ENCODE measurements around the gene FAM3C.

The FAM3C gene

DNA sequence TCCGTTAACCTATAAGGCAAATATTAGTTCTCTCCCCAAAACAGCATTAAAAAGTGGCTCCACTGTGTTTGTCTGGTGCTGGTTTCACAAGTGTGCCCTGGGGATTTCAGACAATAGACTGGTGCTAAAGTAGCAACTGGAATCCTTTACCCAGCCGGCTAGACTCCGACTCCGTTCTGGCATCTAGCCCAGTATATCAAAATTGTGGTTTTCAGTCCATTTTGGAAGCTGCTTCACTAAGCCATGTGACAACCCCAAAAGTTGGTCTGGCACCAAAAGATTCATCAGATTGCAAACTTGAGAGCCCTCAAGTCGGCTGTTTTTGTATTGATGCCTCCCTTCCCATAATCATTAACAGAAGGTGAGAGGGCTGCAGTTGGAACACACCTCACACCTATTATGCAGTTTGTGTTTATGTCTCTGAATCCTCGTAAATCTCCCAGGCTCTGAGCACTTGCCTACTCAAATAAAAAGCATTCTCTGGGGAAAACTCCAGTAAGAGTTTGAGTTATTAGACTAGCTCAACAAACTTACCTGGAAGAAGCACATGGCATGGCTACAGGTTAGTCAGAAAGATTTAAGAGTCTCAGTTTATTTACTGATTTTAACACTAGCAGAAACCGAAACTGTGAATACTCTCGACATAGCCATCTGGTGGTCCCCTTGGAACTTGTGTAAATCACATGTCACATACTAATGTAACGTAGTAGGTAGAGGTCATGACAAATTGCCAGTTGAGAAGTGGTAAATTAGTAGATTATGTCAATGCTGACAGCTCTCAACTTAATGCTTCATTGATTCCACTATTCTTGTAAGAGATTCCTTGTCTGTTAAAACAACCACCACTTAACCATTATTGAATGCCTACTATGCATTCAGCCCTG is 82.1 kb downstream of the FAM3C start:
- peak overlapping the region; percentile 39 for H2AFZ ChIP-seq (ENCODE audit: low read length, unreplicated experiment)
- no peaks in the 10 kb centered on the region for H3K27me3 ChIP-seq (ENCODE audit: insufficient read depth, low read length)
- H3K4me1 ChIP-seq (ENCODE audit: control insufficient read depth, insufficient read depth, low read length, unreplicated experiment): peaks cover 13% of the 10 kb centered on the region
- H3K27ac ChIP-seq (ENCODE audit: low read depth, low read length): no peak overlapping the region
- no peaks in the 10 kb centered on the region for H3K36me3 ChIP-seq (ENCODE audit: insufficient read depth, low read length)
- no peaks in the 10 kb centered on the region for H3K79me2 ChIP-seq (ENCODE audit: control insufficient read depth, insufficient read depth, low read length, unreplicated experiment)
- peak overlapping the region; percentile 36 for H3K4me3 ChIP-seq (ENCODE audit: low read depth, low read length)

DNA sequence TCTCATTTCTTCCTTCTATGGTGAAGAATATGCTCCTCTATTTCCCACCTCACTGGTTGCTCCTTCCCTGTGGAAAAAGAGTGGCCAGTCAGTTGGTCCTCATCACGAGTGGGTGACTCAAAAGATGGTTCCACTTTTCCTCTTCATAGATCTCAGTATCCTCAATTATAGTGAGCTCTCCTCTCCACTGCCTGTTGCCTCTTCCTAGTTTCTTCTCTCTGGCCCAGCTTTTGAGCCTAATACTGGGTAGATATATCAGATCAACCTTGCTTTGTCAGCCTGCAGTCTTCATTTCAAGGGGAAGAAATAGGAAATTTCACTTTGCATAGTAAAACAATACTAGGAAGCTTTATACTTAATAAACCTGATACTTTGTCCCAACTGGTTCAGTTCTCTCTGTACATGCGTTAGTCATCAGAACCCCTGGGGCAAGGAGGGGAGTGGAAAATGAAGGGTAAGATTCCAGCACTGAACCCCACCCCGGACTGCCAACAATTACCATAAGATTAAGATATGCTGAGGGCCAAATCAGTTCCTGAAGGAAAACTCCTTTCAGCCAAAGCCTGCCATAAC is 82.8 kb downstream of the FAM3C start:
- peak overlapping the region; percentile 36 for H3K4me3 ChIP-seq (ENCODE audit: low read depth, low read length)
- H3K36me3 ChIP-seq (ENCODE audit: insufficient read depth, low read length): no peaks in the 10 kb centered on the region
- H3K4me1 ChIP-seq (ENCODE audit: control insufficient read depth, insufficient read depth, low read length, unreplicated experiment): peaks cover 13% of the 10 kb centered on the region
- H3K79me2 ChIP-seq (ENCODE audit: control insufficient read depth, insufficient read depth, low read length, unreplicated experiment): no peaks in the 10 kb centered on the region
- H2AFZ ChIP-seq (ENCODE audit: low read length, unreplicated experiment): peak overlapping the region; percentile 39
- no peak overlapping the region for H3K27ac ChIP-seq (ENCODE audit: low read depth, low read length)
- no peaks in the 10 kb centered on the region for H3K27me3 ChIP-seq (ENCODE audit: insufficient read depth, low read length)

DNA sequence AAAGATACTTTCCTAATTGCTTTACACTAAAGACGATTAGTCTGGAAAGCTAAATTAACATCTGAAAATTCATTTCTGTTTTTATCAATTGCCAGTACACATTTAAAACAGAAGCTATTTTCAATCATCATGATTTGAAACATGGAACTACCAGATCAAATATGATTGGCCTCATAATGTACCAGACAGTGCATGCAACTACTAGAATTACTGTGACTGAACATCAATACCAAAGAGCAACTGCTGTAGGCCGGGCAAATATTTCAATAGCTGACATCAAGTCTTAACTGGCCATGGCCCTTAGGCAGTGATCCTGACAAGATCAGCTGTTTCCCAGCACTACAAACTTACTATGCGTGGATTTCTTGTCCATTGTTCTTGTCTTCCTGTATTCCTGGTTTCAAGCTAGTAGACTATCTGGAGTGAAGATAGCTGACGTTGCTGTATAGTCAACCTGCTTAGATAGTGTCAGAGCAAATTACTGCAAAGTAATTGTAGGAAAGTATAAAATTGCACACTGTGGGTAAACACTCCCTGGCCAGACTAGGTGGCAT is 89.0 kb downstream of the FAM3C start:
- no peaks in the 10 kb centered on the region for H3K27me3 ChIP-seq (ENCODE audit: insufficient read depth, low read length)
- H3K4me3 ChIP-seq (ENCODE audit: low read depth, low read length): no peak overlapping the region
- H2AFZ ChIP-seq (ENCODE audit: low read length, unreplicated experiment): no peak overlapping the region
- H3K27ac ChIP-seq (ENCODE audit: low read depth, low read length): no peak overlapping the region
- H3K79me2 ChIP-seq (ENCODE audit: control insufficient read depth, insufficient read depth, low read length, unreplicated experiment): no peaks in the 10 kb centered on the region
- H3K36me3 ChIP-seq (ENCODE audit: insufficient read depth, low read length): no peaks in the 10 kb centered on the region
- H3K4me1 ChIP-seq (ENCODE audit: control insufficient read depth, insufficient read depth, low read length, unreplicated experiment): peaks cover 14% of the 10 kb centered on the region

DNA sequence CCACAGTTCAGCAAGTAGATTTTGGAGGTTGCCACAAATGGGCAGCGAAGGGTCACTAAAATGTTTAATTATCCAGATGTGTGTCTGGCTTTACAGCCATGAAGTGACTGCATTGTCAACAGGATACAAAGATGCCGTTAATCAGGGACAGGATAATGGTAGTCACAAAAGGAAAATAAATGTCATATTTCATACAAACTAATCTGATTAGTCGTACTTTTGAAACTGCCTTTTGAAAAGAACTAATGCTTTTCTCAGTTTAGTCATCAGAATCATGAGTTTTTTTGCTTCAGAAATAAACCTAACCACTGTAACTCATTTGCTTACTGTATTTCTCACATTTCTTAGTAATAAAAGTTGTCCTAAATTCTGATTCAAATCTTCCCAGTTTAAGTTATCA is 89.5 kb downstream of the FAM3C start:
- Histone ChIP-seq H3K36me3 (ENCODE audit: insufficient read depth, low read length) (no peaks in the 10 kb centered on the region), H3K79me2 (ENCODE audit: control insufficient read depth, insufficient read depth, low read length, unreplicated experiment) (no peaks in the 10 kb centered on the region), H2AFZ (ENCODE audit: low read length, unreplicated experiment) (no peak overlapping the region)

DNA sequence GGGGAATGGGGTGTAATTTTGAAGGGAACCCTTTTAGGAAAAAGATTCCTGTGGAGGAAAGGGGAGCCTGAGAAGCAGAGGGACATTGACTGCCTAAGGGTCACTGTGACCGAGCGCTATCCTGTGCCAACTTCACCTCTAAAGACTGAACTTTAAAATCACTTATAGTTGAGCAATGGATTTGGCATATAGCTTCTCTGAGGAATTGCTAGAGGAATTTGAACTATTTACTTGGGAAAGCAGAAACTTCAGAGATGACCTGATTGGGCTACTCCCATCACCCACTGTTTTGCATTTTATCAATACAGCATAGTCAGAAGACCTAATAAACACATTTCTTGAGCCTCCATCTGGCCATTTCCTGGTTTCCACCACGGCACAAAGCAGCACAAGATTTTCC is 91.0 kb downstream of the FAM3C start:
- peaks cover 18% of the 10 kb centered on the region for H3K4me1 ChIP-seq (ENCODE audit: control insufficient read depth, insufficient read depth, low read length, unreplicated experiment)
- no peaks in the 10 kb centered on the region for H3K79me2 ChIP-seq (ENCODE audit: control insufficient read depth, insufficient read depth, low read length, unreplicated experiment)
- H2AFZ ChIP-seq (ENCODE audit: low read length, unreplicated experiment): no peak overlapping the region
- H3K4me3 ChIP-seq (ENCODE audit: low read depth, low read length): no peak overlapping the region
- no peaks in the 10 kb centered on the region for H3K36me3 ChIP-seq (ENCODE audit: insufficient read depth, low read length)
- no peaks in the 10 kb centered on the region for H3K27me3 ChIP-seq (ENCODE audit: insufficient read depth, low read length)
- no peak overlapping the region for H3K27ac ChIP-seq (ENCODE audit: low read depth, low read length)

More for the DNA sequence above, 89.5 kb downstream of the FAM3C start:
- Histone ChIP-seq H3K27ac (ENCODE audit: low read depth, low read length) (no peak overlapping the region), H3K4me1 (ENCODE audit: control insufficient read depth, insufficient read depth, low read length, unreplicated experiment) (peaks cover 15% of the 10 kb centered on the region), H3K27me3 (ENCODE audit: insufficient read depth, low read length) (no peaks in the 10 kb centered on the region), H3K4me3 (ENCODE audit: low read depth, low read length) (no peak overlapping the region)

DNA sequence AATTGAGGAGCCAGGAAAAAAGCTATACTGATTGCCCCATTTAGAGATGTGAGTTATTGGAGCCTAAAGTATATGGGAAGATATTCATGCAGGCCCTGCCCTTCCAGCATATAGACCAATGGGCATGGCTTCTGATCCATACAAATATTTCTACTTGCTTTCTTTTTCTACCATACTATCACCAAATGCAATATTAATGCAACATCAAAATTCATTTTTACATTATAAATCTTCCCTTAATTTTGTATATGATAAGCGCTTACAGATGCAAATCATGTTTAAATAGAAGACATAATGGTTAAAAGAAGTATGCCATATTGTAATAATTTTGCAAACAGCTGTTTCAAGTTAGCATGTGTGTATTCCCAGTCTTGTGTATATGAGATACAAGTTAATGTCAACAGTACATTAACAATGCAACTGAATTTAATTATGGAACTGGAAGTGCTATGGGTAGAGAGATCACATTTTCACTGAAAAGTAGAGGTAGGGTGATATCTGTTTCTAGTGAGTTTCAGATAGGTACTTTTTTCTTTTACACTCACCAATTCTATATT is 91.9 kb downstream of the FAM3C start:
- Histone ChIP-seq H3K27ac (ENCODE audit: low read depth, low read length) (no peak overlapping the region), H3K79me2 (ENCODE audit: control insufficient read depth, insufficient read depth, low read length, unreplicated experiment) (no peaks in the 10 kb centered on the region), H2AFZ (ENCODE audit: low read length, unreplicated experiment) (no peak overlapping the region), H3K27me3 (ENCODE audit: insufficient read depth, low read length) (no peaks in the 10 kb centered on the region), H3K4me3 (ENCODE audit: low read depth, low read length) (no peak overlapping the region), H3K36me3 (ENCODE audit: insufficient read depth, low read length) (no peaks in the 10 kb centered on the region), H3K4me1 (ENCODE audit: control insufficient read depth, insufficient read depth, low read length, unreplicated experiment) (peaks cover 18% of the 10 kb centered on the region)

DNA sequence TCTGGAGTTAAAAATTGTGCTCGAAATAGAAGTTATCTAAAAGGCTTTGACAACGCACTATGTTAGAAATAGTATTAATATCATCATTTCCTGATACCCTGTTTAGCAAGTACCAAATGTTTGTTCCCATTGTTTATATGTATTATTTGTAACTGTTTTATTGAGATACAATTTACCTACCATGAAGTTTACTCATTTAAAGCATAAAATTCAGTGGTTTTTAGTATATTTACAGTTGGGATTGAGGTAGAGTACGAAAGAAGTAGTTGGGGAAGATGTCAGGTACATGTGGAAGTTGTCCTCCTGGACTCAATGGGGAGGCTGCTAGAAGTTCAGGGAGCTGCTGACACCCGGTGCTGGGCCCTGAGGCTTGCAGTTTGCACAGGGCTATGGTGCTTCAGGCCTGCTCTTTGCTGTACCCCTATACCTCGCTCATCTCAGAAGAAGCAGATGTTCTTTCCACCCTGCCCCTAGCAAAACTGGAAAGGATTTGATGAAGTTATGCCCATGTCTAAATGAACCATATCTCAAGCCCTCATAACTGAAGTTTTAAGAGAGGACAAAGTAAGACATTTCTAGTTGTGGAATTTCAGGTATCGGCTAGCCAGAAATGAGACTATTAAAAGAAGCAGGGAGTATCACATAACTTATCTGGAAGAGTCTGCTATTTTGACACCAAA is 92.5 kb downstream of the FAM3C start:
- Histone ChIP-seq H3K36me3 (ENCODE audit: insufficient read depth, low read length) (no peaks in the 10 kb centered on the region), H3K4me3 (ENCODE audit: low read depth, low read length) (no peak overlapping the region), H3K79me2 (ENCODE audit: control insufficient read depth, insufficient read depth, low read length, unreplicated experiment) (no peaks in the 10 kb centered on the region), H2AFZ (ENCODE audit: low read length, unreplicated experiment) (no peak overlapping the region), H3K4me1 (ENCODE audit: control insufficient read depth, insufficient read depth, low read length, unreplicated experiment) (peaks cover 18% of the 10 kb centered on the region), H3K27me3 (ENCODE audit: insufficient read depth, low read length) (no peaks in the 10 kb centered on the region), H3K27ac (ENCODE audit: low read depth, low read length) (no peak overlapping the region)

DNA sequence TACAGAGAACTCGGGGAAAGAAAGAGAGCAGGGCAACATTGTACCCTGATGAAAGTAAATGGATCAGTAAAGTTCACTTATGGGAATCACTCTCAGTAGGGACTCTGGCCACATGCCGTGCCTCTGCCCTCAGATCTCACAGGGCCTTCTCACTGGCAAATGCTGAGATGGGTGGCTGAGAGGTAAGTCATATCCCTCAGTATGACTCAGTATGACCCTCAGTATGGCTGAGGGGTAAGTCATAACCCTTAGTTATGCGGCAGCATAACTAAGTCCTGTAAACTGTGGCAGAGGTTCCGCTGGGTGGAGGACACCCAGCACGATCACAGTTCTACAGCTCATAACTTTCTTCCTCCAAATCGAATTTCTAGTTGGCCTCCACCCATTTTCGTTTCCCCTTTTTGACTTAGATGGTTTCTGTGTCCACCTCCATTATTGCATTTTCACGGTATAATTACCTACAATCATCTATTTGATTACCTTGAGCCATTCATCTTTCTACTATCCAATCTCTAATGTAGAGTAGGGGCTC is 93.8 kb downstream of the FAM3C start:
- Histone ChIP-seq H3K27me3 (ENCODE audit: insufficient read depth, low read length) (no peaks in the 10 kb centered on the region), H3K79me2 (ENCODE audit: control insufficient read depth, insufficient read depth, low read length, unreplicated experiment) (no peaks in the 10 kb centered on the region), H3K27ac (ENCODE audit: low read depth, low read length) (no peak overlapping the region), H3K4me1 (ENCODE audit: control insufficient read depth, insufficient read depth, low read length, unreplicated experiment) (peaks cover 18% of the 10 kb centered on the region), H3K36me3 (ENCODE audit: insufficient read depth, low read length) (no peaks in the 10 kb centered on the region), H2AFZ (ENCODE audit: low read length, unreplicated experiment) (no peak overlapping the region), H3K4me3 (ENCODE audit: low read depth, low read length) (no peak overlapping the region)

DNA sequence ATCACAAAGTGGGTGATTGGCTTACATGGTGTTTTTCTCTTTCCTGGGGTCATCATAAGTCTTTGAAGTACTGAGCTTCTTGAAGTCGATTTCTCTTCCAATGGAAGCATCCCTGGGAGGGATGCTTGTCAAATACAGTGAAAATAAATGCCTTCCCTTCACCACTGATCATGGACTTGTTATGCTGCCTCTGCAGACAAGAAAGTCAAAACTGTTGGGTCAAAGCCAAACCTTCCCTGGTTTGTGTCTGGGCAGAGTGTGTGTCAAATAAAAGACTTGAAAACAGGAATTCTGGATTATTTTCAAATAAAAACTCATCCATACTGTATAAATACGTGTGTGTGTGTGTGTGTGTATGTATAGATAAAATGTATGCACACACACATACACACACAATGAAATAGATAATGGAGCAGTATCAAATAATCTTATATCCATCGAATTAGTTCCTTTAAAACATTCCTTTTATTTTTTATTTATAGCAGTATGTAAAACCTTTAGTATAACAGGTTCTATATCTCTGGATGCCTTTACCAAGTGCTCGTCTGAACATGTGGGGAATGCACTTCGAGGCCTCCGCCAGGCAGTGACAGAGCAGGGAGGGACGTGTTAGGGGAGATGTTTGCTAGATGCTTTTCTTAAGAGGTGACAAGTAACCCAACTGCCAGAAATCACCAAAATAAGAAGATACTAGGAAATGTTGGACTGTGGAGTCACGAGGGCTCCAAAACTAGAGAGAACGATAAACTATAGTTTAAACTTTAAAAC is 94.5 kb downstream of the FAM3C start:
- H3K27me3 ChIP-seq (ENCODE audit: insufficient read depth, low read length): no peaks in the 10 kb centered on the region
- no peak overlapping the region for H3K4me3 ChIP-seq (ENCODE audit: low read depth, low read length)
- no peaks in the 10 kb centered on the region for H3K36me3 ChIP-seq (ENCODE audit: insufficient read depth, low read length)
- no peak overlapping the region for H2AFZ ChIP-seq (ENCODE audit: low read length, unreplicated experiment)
- H3K27ac ChIP-seq (ENCODE audit: low read depth, low read length): no peak overlapping the region
- H3K79me2 ChIP-seq (ENCODE audit: control insufficient read depth, insufficient read depth, low read length, unreplicated experiment): no peaks in the 10 kb centered on the region
- peaks cover 18% of the 10 kb centered on the region for H3K4me1 ChIP-seq (ENCODE audit: control insufficient read depth, insufficient read depth, low read length, unreplicated experiment)

All from ACC112 (cell line).